HEK293 (cell line): ENCODE measurements around the gene SRMS.

Experiments
- ATF2 ChIP-seq: fragments of 450-650 bp; formaldehyde crosslinking; IDR thresholded peaks from 2 replicates; pipeline ENCODE4 v1.5.1; 2016; ENCODE audit warnings: missing biosample characterization, missing genetic modification characterization, low read depth
- GFI1B ChIP-seq: fragments of 450-650 bp; formaldehyde crosslinking; IDR thresholded peaks from 2 replicates; pipeline ENCODE4 v1.5.1; 2016; ENCODE audit warnings: missing biosample characterization, missing genetic modification characterization
- GLIS2 ChIP-seq: fragments of 450-650 bp; formaldehyde crosslinking; IDR thresholded peaks from 2 replicates; pipeline ENCODE4 v1.5.1; 2016; ENCODE audit warnings: missing biosample characterization, missing genetic modification characterization
- KLF7 ChIP-seq: fragments of 450-650 bp; formaldehyde crosslinking; IDR thresholded peaks from 2 replicates; pipeline ENCODE4 v1.5.1; 2016; ENCODE audit warnings: missing biosample characterization, missing genetic modification characterization, borderline replicate concordance
- OSR2 ChIP-seq: fragments of 450-650 bp; formaldehyde crosslinking; IDR thresholded peaks from 2 replicates; pipeline ENCODE4 v1.5.1; 2016; ENCODE audit warnings: missing biosample characterization, missing genetic modification characterization
- OVOL3 ChIP-seq: fragments of 450-650 bp; formaldehyde crosslinking; IDR thresholded peaks from 2 replicates; pipeline ENCODE4 v1.5.1; 2016; ENCODE audit warnings: missing biosample characterization, missing genetic modification characterization
- SCRT1 ChIP-seq: fragments of 450-650 bp; formaldehyde crosslinking; IDR thresholded peaks from 2 replicates; pipeline ENCODE4 v1.5.1; 2016; ENCODE audit warnings: missing biosample characterization, missing genetic modification characterization, borderline replicate concordance
- SP3 ChIP-seq: fragments of 450-650 bp; formaldehyde crosslinking; IDR thresholded peaks from 2 replicates; pipeline ENCODE4 v1.5.1; 2016; ENCODE audit warnings: missing biosample characterization, missing genetic modification characterization
- TRIM28 ChIP-seq: IDR thresholded peaks from 2 replicates; pipeline ENCODE4 v1.6.1; 2011; ENCODE audit warnings: low read length, control low read depth, borderline replicate concordance
- ZBTB49 ChIP-seq: fragments of 450-650 bp; formaldehyde crosslinking; IDR thresholded peaks from 2 replicates; pipeline ENCODE4 v1.5.1; 2016; ENCODE audit warnings: missing biosample characterization, missing genetic modification characterization, low read depth
- ZBTB6 ChIP-seq: fragments of 450-650 bp; formaldehyde crosslinking; IDR thresholded peaks from 2 replicates; pipeline ENCODE4 v1.5.1; 2017; ENCODE audit warnings: missing biosample characterization, missing genetic modification characterization
- ZBTB8A ChIP-seq: fragments of 450-650 bp; formaldehyde crosslinking; IDR thresholded peaks from 2 replicates; pipeline ENCODE4 v1.5.1; 2016; ENCODE audit warnings: missing biosample characterization, missing genetic modification characterization
- ZNF169 ChIP-seq: fragments of 450-650 bp; formaldehyde crosslinking; IDR thresholded peaks from 2 replicates; pipeline ENCODE4 v1.5.1; 2016; ENCODE audit warnings: missing biosample characterization, missing genetic modification characterization
- ZNF19 ChIP-seq: fragments of 450-650 bp; formaldehyde crosslinking; IDR thresholded peaks from 2 replicates; pipeline ENCODE4; 2016; ENCODE audit warnings: missing biosample characterization, missing genetic modification characterization, low read depth
- ZNF2 ChIP-seq: fragments of 450-650 bp; formaldehyde crosslinking; IDR thresholded peaks from 2 replicates; pipeline ENCODE4 v1.5.1; 2016; ENCODE audit warnings: missing biosample characterization, missing genetic modification characterization
- ZNF239 ChIP-seq: fragments of 450-650 bp; formaldehyde crosslinking; IDR thresholded peaks from 2 replicates; pipeline ENCODE4 v1.5.1; 2016; ENCODE audit warnings: missing biosample characterization, missing genetic modification characterization
- ZNF24 ChIP-seq: fragments of 450-650 bp; formaldehyde crosslinking; IDR thresholded peaks from 2 replicates; pipeline ENCODE4 v1.5.1; 2016; ENCODE audit warnings: missing biosample characterization, missing genetic modification characterization
- ZNF398 ChIP-seq: fragments of 450-650 bp; formaldehyde crosslinking; IDR thresholded peaks from 2 replicates; pipeline ENCODE4 v1.5.1; 2017; ENCODE audit warnings: missing biosample characterization, missing genetic modification characterization
- ZNF624 ChIP-seq: fragments of 450-650 bp; formaldehyde crosslinking; IDR thresholded peaks from 2 replicates; pipeline ENCODE4 v1.5.1; 2017; ENCODE audit warnings: missing biosample characterization, missing genetic modification characterization
- ZNF785 ChIP-seq: fragments of 450-650 bp; formaldehyde crosslinking; IDR thresholded peaks from 2 replicates; pipeline ENCODE4 v1.5.1; 2016; ENCODE audit warnings: missing biosample characterization, missing genetic modification characterization
- ZXDB ChIP-seq: fragments of 450-650 bp; formaldehyde crosslinking; IDR thresholded peaks from 2 replicates; pipeline ENCODE4 v1.5.1; 2016; ENCODE audit warnings: missing biosample characterization, missing genetic modification characterization
- TF ChIP-seq, protein P1 (sequence below): fragments of 450-650 bp; formaldehyde crosslinking; IDR thresholded peaks from 2 replicates; pipeline ENCODE4 v1.5.1; 2017; ENCODE audit warnings: missing biosample characterization, missing genetic modification characterization
- TF ChIP-seq, protein P2 (sequence below): fragments of 450-650 bp; IDR thresholded peaks from 2 replicates; pipeline ENCODE4 v1.5.1; 2018; ENCODE audit warnings: missing biosample characterization, missing genetic modification characterization
- TF ChIP-seq, protein P3 (sequence below): fragments of 450-650 bp; formaldehyde crosslinking; IDR thresholded peaks from 2 replicates; pipeline ENCODE4 v1.5.1; 2016; ENCODE audit warnings: missing biosample characterization, missing genetic modification characterization

Gene SRMS

GRCh38 chr20:63519668-63520503 is 27.7 kb downstream of the SRMS start (continued):
- TF ChIP-seq, protein P1, sequence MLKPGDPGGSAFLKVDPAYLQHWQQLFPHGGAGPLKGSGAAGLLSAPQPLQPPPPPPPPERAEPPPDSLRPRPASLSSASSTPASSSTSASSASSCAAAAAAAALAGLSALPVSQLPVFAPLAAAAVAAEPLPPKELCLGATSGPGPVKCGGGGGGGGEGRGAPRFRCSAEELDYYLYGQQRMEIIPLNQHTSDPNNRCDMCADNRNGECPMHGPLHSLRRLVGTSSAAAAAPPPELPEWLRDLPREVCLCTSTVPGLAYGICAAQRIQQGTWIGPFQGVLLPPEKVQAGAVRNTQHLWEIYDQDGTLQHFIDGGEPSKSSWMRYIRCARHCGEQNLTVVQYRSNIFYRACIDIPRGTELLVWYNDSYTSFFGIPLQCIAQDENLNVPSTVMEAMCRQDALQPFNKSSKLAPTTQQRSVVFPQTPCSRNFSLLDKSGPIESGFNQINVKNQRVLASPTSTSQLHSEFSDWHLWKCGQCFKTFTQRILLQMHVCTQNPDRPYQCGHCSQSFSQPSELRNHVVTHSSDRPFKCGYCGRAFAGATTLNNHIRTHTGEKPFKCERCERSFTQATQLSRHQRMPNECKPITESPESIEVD: no peak
- TF ChIP-seq ZBTB6 (tag by site-specific recombination) (no peak), OVOL3 (tag by site-specific recombination) (no peak), SCRT1 (no peak), TRIM28 (no peak), ZXDB (peak; percentile 52), ZNF398 (tag by site-specific recombination) (peak; percentile 87), ZBTB49 (tag by site-specific recombination) (no peak), ZNF19 (tag by site-specific recombination) (no peak), GFI1B (tag by site-specific recombination) (no peak), KLF7 (tag by site-specific recombination) (peak; percentile 44; the same call in 1 of the 2 replicates), ATF2 (tag by site-specific recombination) (no peak), GLIS2 (tag by site-specific recombination) (peak; percentile 83), SP3 (tag by site-specific recombination) (peak; percentile 92), ZNF24 (tag by site-specific recombination) (no peak), ZNF239 (tag by site-specific recombination) (no peak), ZBTB8A (tag by site-specific recombination) (peak; percentile 100), OSR2 (tag by site-specific recombination) (no peak), ZNF785 (no peak), ZNF169 (tag by site-specific recombination) (no peak), ZNF2 (no peak), ZNF624 (tag by site-specific recombination) (no peak)
- TF ChIP-seq, protein P2, sequence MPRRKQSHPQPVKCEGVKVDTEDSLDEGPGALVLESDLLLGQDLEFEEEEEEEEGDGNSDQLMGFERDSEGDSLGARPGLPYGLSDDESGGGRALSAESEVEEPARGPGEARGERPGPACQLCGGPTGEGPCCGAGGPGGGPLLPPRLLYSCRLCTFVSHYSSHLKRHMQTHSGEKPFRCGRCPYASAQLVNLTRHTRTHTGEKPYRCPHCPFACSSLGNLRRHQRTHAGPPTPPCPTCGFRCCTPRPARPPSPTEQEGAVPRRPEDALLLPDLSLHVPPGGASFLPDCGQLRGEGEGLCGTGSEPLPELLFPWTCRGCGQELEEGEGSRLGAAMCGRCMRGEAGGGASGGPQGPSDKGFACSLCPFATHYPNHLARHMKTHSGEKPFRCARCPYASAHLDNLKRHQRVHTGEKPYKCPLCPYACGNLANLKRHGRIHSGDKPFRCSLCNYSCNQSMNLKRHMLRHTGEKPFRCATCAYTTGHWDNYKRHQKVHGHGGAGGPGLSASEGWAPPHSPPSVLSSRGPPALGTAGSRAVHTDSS (tag by site-specific recombination): no peak
- TF ChIP-seq, protein P3, sequence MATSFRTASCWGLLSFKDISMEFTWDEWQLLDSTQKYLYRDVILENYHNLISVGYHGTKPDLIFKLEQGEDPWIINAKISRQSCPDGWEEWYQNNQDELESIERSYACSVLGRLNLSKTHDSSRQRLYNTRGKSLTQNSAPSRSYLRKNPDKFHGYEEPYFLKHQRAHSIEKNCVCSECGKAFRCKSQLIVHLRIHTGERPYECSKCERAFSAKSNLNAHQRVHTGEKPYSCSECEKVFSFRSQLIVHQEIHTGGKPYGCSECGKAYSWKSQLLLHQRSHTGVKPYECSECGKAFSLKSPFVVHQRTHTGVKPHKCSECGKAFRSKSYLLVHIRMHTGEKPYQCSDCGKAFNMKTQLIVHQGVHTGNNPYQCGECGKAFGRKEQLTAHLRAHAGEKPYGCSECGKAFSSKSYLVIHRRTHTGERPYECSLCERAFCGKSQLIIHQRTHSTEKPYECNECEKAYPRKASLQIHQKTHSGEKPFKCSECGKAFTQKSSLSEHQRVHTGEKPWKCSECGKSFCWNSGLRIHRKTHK (tag by site-specific recombination): no peak
